Liver (tissue), 9 donors: ENCODE measurements around the gene ACBD3. TPM values are rescaled to one million over a fixed set of nuclear protein-coding genes. Genes with fewer than 3 reads are reported as not detected.

Experiments
- DNase-seq: peaks from one replicate; pipeline ENCODE4 v3.0.0-alpha.2; 2017; ENCODE audit warnings: low spot score
- H3K27ac ChIP-seq, 2 donors: one replicate each; pipeline ENCODE4 v1.7.0; 2013; ENCODE audit warnings: inconsistent platforms in 2 of 2, low read length in 2 of 2, control low read depth in 1 of 2, low read depth in 1 of 2, mild to moderate bottlenecking in 1 of 2
- H3K27me3 ChIP-seq, 4 donors: one replicate each; pipeline versions ENCODE4 v1.6.1 to v1.7.0; 2013; ENCODE audit warnings: low read length in 3 of 4, inconsistent platforms in 1 of 4, mild to moderate bottlenecking in 1 of 4, moderate library complexity in 1 of 4; ENCODE audit not compliant: control insufficient read depth in 4 of 4, insufficient read depth in 4 of 4
- H3K36me3 ChIP-seq, 4 donors: one replicate each; pipeline versions ENCODE4 v1.6.1 to v1.7.0; 2013; ENCODE audit warnings: low read length in 3 of 4, mild to moderate bottlenecking in 3 of 4, low read depth in 1 of 4, moderate library complexity in 1 of 4; ENCODE audit not compliant: control insufficient read depth in 4 of 4, insufficient read depth in 3 of 4
- H3K4me1 ChIP-seq, 4 donors: one replicate each; pipeline versions ENCODE4 v1.6.1 to v1.7.0; 2013; ENCODE audit warnings: low read length in 3 of 4, mild to moderate bottlenecking in 3 of 4, moderate library complexity in 1 of 4; ENCODE audit not compliant: control insufficient read depth in 4 of 4, insufficient read depth in 4 of 4
- H3K4me3 ChIP-seq, 3 donors: one replicate each; pipeline versions ENCODE4 v1.6.1 to v1.7.0; 2013; ENCODE audit warnings: low read length in 3 of 3, control low read depth in 1 of 3, low read depth in 1 of 3, mild to moderate bottlenecking in 1 of 3
- H3K9ac ChIP-seq, 2 donors: one replicate each; pipeline ENCODE4 v1.7.0; 2013; ENCODE audit warnings: low read length in 2 of 2, mild to moderate bottlenecking in 2 of 2, moderate library complexity in 2 of 2, control low read depth in 1 of 2, low read depth in 1 of 2
- H3K9me3 ChIP-seq, 4 donors: one replicate each; pipeline versions ENCODE4 v1.6.1 to v1.7.0; 2013; ENCODE audit warnings: low read length in 3 of 4; ENCODE audit not compliant: control insufficient read depth in 4 of 4
- CTCF ChIP-seq: fragments of 150-350 bp; IDR thresholded peaks from 2 replicates; pipeline ENCODE4 v1.5.1; 2017; ENCODE audit warnings: improper control_type of control experiment, low read depth, low read length; ENCODE audit not compliant: missing input control
- EGR1 ChIP-seq, 2 donors: IDR thresholded peaks; 2 replicates each; pipeline ENCODE4 v1.6.1; 2016 to 2018; ENCODE audit warnings: antibody characterized with exemption in 2 of 2, low read depth in 2 of 2
- FOXA1 ChIP-seq: IDR thresholded peaks from 2 replicates; pipeline ENCODE4 v1.6.1; 2016; ENCODE audit warnings: antibody characterized with exemption
- FOXA2 ChIP-seq: IDR thresholded peaks from 2 replicates; pipeline ENCODE4 v1.6.1; 2016; ENCODE audit warnings: antibody characterized with exemption
- GABPA ChIP-seq, 2 donors: IDR thresholded peaks in 1 of 2; conservative IDR thresholded peaks in 1 of 2; 2 replicates each; pipeline ENCODE4 v1.6.1; 2016; ENCODE audit warnings: antibody characterized with exemption in 2 of 2, mild to moderate bottlenecking in 1 of 2, moderate library complexity in 1 of 2
- HNF4A ChIP-seq, 2 donors: conservative IDR thresholded peaks; 2 replicates each; pipeline ENCODE4 v1.6.1; 2016; ENCODE audit warnings: antibody characterized with exemption in 2 of 2, mild to moderate bottlenecking in 2 of 2
- HNF4G ChIP-seq: IDR thresholded peaks from 2 replicates; pipeline ENCODE4 v1.6.1; 2016; ENCODE audit warnings: antibody characterized with exemption
- JUND ChIP-seq, 2 donors: IDR thresholded peaks; 2 replicates each; pipeline ENCODE4 v1.6.1; 2016; ENCODE audit warnings: antibody characterized with exemption in 2 of 2
- MAX ChIP-seq: IDR thresholded peaks from 2 replicates; pipeline ENCODE4 v1.6.1; 2016; ENCODE audit warnings: antibody characterized with exemption
- NR2F2 ChIP-seq: IDR thresholded peaks from 2 replicates; pipeline ENCODE4 v1.6.1; 2016; ENCODE audit warnings: antibody characterized with exemption
- RAD21 ChIP-seq, 2 donors: IDR thresholded peaks; 2 replicates each; pipeline ENCODE4 v1.6.1; 2016; ENCODE audit warnings: antibody characterized with exemption in 2 of 2, mild to moderate bottlenecking in 2 of 2
- REST ChIP-seq: IDR thresholded peaks from 2 replicates; pipeline ENCODE4 v1.6.1; 2016; ENCODE audit warnings: antibody characterized with exemption, mild to moderate bottlenecking
- RXRA ChIP-seq, 2 donors: IDR thresholded peaks; 2 replicates each; pipeline ENCODE4 v1.6.1; 2017 to 2018; ENCODE audit warnings: antibody characterized with exemption in 2 of 2, mild to moderate bottlenecking in 1 of 2
- TAF1 ChIP-seq: conservative IDR thresholded peaks from 2 replicates; pipeline ENCODE4 v1.6.1; 2016; ENCODE audit warnings: antibody characterized with exemption, mild to moderate bottlenecking
- YY1 ChIP-seq: IDR thresholded peaks from 2 replicates; pipeline ENCODE4 v1.6.1; 2016; ENCODE audit warnings: antibody characterized with exemption, mild to moderate bottlenecking
- ZBTB33 ChIP-seq: IDR thresholded peaks from 2 replicates; pipeline ENCODE4 v1.6.1; 2016; ENCODE audit warnings: antibody characterized with exemption
- WGBS: extraction: QIAGEN DNeasy Blood & Tissue Kit; methylation state at CpG from one replicate; pipeline ENCODE4 v1.1.7; 2013; 5-methylcytosine and 5-hydroxymethylcytosine counted together
- polyA plus RNA-seq, 2 donors: library from polyadenylated mRNA; stranded (reverse) in 1 of 2; unstranded in 1 of 2; fragments of 200-250 nt in 1 of 2; fragments of >200 nt in 1 of 2; fragmentation: Nextera tagmentation in 1 of 2; extraction: Ambion mirVana in 1 of 2; gene quantifications; one replicate each; pipeline versions ENCODE4 v1.2.1 to v1.2.3, GENCODE V29; 2013 to 2015
- total RNA-seq, 2 donors: library from RNA; depleted of rRNA; stranded (reverse); fragments of >200 nt; gene quantifications; one replicate each; pipeline ENCODE4 v1.2.3, GENCODE V29; 2014
- donor health status: healthy.
- donor health status: healthy.
- donor health status: healthy.
- donor health status: healthy.
- donor health status: healthy.

Gene ACBD3
- total and polyA plus RNA-seq, 4 donors, result 9.0 to 26.9 (median 14.1) TPM

GRCh38 chr1:226211181-226211821 lies 24.8 kb upstream of the ACBD3 start:
- TF ChIP-seq REST (no peak), HNF4A (conservative IDR thresholded peaks at IDR 0.05) (no peak), RAD21 (IDR thresholded peaks at IDR 0.05) (no peak), MAX (no peak), CTCF (no peak), NR2F2 (no peak), TAF1 (no peak), EGR1 (IDR thresholded peaks at IDR 0.05; ENCODE audit: low read depth in 2 of 2) (no peak), JUND (IDR thresholded peaks at IDR 0.05) (no peak), FOXA1 (no peak), FOXA2 (no peak)
- 84% methylated on average over 5 of the region's 5 CpGs for WGBS
- no peak overlapping the region for H3K9ac ChIP-seq
- no peaks in the 10 kb centered on the region for H3K9me3 ChIP-seq
- H3K36me3 ChIP-seq, result no peaks in the 10 kb centered on the region
- H3K4me3 ChIP-seq, result no peak overlapping the region
- H3K27me3 ChIP-seq, result no peaks in the 10 kb centered on the region
- DNase-seq, result no peak
- H3K27ac ChIP-seq, result no peak overlapping the region
- H3K4me1 ChIP-seq, result no peaks in the 10 kb centered on the region

- no peaks in the 10 kb centered on the region for H3K4me1 ChIP-seq
- WGBS, result 75% methylated on average over 7 of the region's 7 CpGs
- no peak overlapping the region for H3K9ac ChIP-seq
- H3K4me3 ChIP-seq, result no peak overlapping the region
- no peaks in the 10 kb centered on the region for H3K27me3 ChIP-seq
- TF ChIP-seq NR2F2 (no peak), RXRA (IDR thresholded peaks at IDR 0.05) (no peak), MAX (no peak), JUND (IDR thresholded peaks at IDR 0.05) (no peak), REST (no peak), HNF4G (no peak), ZBTB33 (no peak), HNF4A (conservative IDR thresholded peaks at IDR 0.05) (no peak), GABPA (IDR thresholded peaks at IDR 0.05 in 1 of 2, conservative IDR thresholded peaks at IDR 0.05 in 1 of 2) (no peak), RAD21 (IDR thresholded peaks at IDR 0.05) (no peak), EGR1 (IDR thresholded peaks at IDR 0.05; ENCODE audit: low read depth in 2 of 2) (no peak), YY1 (no peak), CTCF (no peak), TAF1 (no peak), FOXA2 (no peak)
- no peak overlapping the region for H3K27ac ChIP-seq
- no peaks in the 10 kb centered on the region for H3K36me3 ChIP-seq
- H3K9me3 ChIP-seq, result no peaks in the 10 kb centered on the region
- DNase-seq, result no peak
These were observed 24.1 kb upstream of the ACBD3 start for GRCh38 chr1:226210571-226211176.
